GM12875 (cell line): ENCODE data around the gene AFMID.
"Not testable (repeated sequence)": the region's sequence is repeated elsewhere in the genome, so short reads cannot be mapped to it uniquely, and the experiment has no call there.

Source experiments
- H3K4me3 ChIP-seq: one replicate; pipeline ENCODE4 v1.5.1; 2011; ENCODE audit warnings: low read depth, low read length, control low read depth
- TF ChIP-seq, protein P1 (sequence below): IDR thresholded peaks from 2 replicates; pipeline ENCODE4 v1.5.1; 2011; ENCODE audit warnings: low read depth, mild to moderate bottlenecking, control low read depth, inconsistent platforms, low read length, moderate library complexity, borderline replicate concordance; ENCODE audit not compliant: insufficient read depth

Gene AFMID

GRCh38 chr17:78186692-78187595 lies at the start of gene AFMID, which contains the start of gene TK1:
AFMID (plus strand) TSS chr17:78187362; CDS start chr17:78187371, 9 bp downstream.
TK1 (minus strand) TSS chr17:78187052; CDS start chr17:78186994, 58 bp downstream.
- TF ChIP-seq, protein P1, sequence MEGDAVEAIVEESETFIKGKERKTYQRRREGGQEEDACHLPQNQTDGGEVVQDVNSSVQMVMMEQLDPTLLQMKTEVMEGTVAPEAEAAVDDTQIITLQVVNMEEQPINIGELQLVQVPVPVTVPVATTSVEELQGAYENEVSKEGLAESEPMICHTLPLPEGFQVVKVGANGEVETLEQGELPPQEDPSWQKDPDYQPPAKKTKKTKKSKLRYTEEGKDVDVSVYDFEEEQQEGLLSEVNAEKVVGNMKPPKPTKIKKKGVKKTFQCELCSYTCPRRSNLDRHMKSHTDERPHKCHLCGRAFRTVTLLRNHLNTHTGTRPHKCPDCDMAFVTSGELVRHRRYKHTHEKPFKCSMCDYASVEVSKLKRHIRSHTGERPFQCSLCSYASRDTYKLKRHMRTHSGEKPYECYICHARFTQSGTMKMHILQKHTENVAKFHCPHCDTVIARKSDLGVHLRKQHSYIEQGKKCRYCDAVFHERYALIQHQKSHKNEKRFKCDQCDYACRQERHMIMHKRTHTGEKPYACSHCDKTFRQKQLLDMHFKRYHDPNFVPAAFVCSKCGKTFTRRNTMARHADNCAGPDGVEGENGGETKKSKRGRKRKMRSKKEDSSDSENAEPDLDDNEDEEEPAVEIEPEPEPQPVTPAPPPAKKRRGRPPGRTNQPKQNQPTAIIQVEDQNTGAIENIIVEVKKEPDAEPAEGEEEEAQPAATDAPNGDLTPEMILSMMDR = peak; percentile 24; the same call in 1 of the 2 replicates
- peak within 1 kb of the TSS; percentile 69 for H3K4me3 ChIP-seq

- H3K4me3 ChIP-seq = no peak overlapping the region
- TF ChIP-seq, protein P1 = peak; percentile 87
Observed at GRCh38 chr17:78137392-78138203, 49.6 kb upstream of the AFMID start.

GRCh38 chr17:78138204-78139060 lies 48.7 kb upstream of the AFMID start:
- H3K4me3 ChIP-seq = no peak overlapping the region
- TF ChIP-seq, protein P1 = no peak

DNA sequence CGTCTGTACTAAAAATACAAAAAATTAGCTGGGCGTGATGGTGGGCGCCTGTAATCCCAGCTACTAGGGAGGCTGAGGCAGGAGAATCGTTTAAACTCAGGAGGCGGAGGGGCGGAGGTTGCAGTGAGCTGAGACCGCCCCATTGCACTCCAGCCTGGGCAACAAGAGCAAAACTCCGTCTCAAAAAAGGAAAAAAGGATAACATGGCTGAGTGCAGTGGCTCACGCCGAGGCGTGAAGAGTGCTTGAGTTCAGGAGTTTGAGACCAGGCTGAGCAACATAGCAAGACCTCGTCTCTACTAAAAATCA lies 47.3 kb upstream of the AFMID start:
- H3K4me3 ChIP-seq = not testable (repeated sequence)

DNA sequence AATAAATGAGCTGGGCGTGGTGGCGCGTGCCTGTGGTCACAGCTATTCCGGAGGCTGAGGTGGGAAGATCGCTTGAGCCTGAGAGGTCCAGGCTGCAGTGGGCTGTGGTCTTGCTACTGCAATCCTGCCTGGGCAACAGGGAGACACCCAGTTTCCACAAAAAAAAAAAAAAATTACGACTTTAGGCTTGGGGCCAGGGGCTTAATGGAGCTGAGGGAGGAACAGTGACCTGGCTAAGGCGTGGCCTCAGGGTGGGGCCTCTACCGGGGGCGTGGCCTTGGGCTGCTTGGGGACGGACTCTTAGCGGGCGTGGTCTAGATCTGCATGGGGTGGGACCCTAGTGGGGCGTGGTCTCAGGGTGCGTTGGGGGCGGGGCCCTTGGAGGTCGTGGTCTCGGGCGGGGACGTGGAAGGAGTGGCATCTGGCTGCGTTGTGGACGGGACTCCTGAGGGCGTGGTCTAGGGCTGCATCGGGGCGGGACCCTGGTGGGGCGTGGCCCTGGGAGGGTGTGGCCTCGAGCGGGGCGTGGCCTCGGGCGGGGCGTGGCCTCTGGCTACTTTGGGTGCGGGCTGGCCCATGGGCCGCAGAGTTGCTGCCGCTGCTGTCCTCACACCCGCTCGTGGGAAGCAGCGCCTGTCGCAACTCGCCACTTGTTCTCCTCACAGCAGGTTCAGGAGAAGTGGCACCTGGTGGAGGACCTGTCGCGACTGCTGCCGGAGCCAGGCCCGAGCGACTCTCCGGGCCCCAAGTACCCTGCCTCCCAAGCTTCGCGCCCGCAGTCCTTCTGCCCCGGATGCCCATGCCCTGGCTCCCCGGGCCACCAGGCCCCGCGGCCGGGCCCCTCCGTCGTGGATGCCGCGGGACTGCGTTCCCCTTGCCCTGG lies 46.8 kb upstream of the AFMID start:
- TF ChIP-seq, protein P1 = no peak
- no peak overlapping the region for H3K4me3 ChIP-seq

- TF ChIP-seq, protein P1 = no peak
- H3K4me3 ChIP-seq = no peak overlapping the region
Observed at GRCh38 chr17:78141437-78142118, 45.6 kb upstream of the AFMID start.
